ENCODE data around the gene SBK2.
"Not testable (repeated sequence)": the region's sequence is repeated elsewhere in the genome, so short reads cannot be mapped to it uniquely, and the experiment has no call there.

The SBK2 gene

GRCh38 chr19:55578031-55578760 is 41.3 kb upstream of the SBK2 start:
- Histone ChIP-seq H3K9me3 (ENCODE audit: control insufficient read depth, low read length) (no peaks in the 10 kb centered on the region), H3K27me3 (ENCODE audit: control insufficient read depth, insufficient read depth, low read length) (no peaks in the 10 kb centered on the region), H3K9ac (ENCODE audit: low read length) (no peak overlapping the region), H3K4me3 (ENCODE audit: low read length) (no peak overlapping the region), H3K4me1 (ENCODE audit: control insufficient read depth, insufficient read depth, low read length) (peaks cover 11% of the 10 kb centered on the region), H3K36me3 (ENCODE audit: control insufficient read depth, insufficient read depth, low read length) (no peaks in the 10 kb centered on the region)

DNA sequence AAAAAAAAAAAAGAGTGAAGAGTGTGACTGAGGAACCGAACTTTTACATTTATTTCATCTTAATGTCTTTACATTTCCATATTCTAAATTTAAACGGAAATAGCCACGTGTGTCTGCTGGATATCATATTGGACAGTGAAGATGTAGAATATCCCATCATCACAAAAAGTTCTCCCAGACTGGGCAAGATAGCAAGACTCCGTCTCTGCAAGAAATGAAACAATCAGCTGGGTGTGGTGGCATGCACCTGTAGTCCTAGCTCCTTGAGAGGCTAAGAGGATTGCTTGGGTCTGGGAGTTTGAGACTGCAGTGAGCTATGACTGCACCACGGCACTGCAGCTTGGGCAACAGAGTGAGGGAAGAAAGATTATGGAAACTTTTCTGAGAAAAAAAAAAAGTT is 39.8 kb upstream of the SBK2 start:
- Histone ChIP-seq H3K9ac (ENCODE audit: low read length) (no peak overlapping the region), H3K4me3 (ENCODE audit: low read length) (no peak overlapping the region), H3K9me3 (ENCODE audit: control insufficient read depth, low read length) (no peaks in the 10 kb centered on the region), H3K27me3 (ENCODE audit: control insufficient read depth, insufficient read depth, low read length) (no peaks in the 10 kb centered on the region), H3K4me1 (ENCODE audit: control insufficient read depth, insufficient read depth, low read length) (peaks cover 9% of the 10 kb centered on the region), H3K36me3 (ENCODE audit: control insufficient read depth, insufficient read depth, low read length) (no peaks in the 10 kb centered on the region)

- H3K4me1 ChIP-seq (ENCODE audit: control insufficient read depth, insufficient read depth, low read length); H3K9ac ChIP-seq (ENCODE audit: low read length); H3K4me3 ChIP-seq (ENCODE audit: low read length); H3K27me3 ChIP-seq (ENCODE audit: control insufficient read depth, insufficient read depth, low read length); H3K9me3 ChIP-seq (ENCODE audit: control insufficient read depth, low read length); H3K36me3 ChIP-seq (ENCODE audit: control insufficient read depth, insufficient read depth, low read length): not testable (repeated sequence)
Measured at GRCh38 chr19:55573929-55574328, 37.0 kb upstream of the SBK2 start.

GRCh38 chr19:55569477-55569876 is 32.5 kb upstream of the SBK2 start:
- not testable (repeated sequence) for H3K9ac ChIP-seq (ENCODE audit: low read length); H3K36me3 ChIP-seq (ENCODE audit: control insufficient read depth, insufficient read depth, low read length); H3K4me3 ChIP-seq (ENCODE audit: low read length); H3K9me3 ChIP-seq (ENCODE audit: control insufficient read depth, low read length); H3K27me3 ChIP-seq (ENCODE audit: control insufficient read depth, insufficient read depth, low read length)
- H3K4me1 ChIP-seq (ENCODE audit: control insufficient read depth, insufficient read depth, low read length), result peaks cover 14% of the 10 kb centered on the region

DNA sequence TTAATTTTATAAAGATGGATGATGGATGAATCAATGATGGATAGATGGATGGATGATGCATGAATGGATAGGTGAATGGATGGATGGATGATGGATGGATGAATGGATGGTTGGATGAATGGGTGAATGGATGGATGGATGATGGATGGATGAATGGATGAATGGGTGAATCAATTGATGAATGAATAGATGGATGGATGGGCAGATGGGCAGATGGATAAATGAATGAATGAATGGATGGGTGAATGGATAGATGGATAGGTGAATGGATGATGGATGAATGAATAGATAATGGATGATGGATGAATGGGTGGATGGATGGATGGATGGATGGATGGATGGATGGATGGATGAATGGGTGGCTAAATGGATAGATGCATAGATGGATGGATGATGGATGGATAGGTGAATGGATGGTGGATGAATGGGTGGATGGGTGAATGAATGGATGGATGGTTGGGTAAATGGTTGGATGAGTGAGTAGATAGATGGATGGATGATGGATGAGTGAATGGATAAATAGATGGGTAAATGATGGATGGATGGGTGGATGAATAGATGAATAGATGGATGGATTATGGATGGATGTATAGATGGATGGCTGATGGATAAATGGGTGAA is 30.9 kb upstream of the SBK2 start:
- no peaks in the 10 kb centered on the region for H3K9me3 ChIP-seq (ENCODE audit: control insufficient read depth, low read length)

GRCh38 chr19:55566823-55567222 is 29.9 kb upstream of the SBK2 start:
- Histone ChIP-seq H3K9ac (ENCODE audit: low read length) (no peak overlapping the region), H3K4me3 (ENCODE audit: low read length) (no peak overlapping the region), H3K27me3 (ENCODE audit: control insufficient read depth, insufficient read depth, low read length) (no peaks in the 10 kb centered on the region), H3K36me3 (ENCODE audit: control insufficient read depth, insufficient read depth, low read length) (no peaks in the 10 kb centered on the region), H3K4me1 (ENCODE audit: control insufficient read depth, insufficient read depth, low read length) (peaks cover 28% of the 10 kb centered on the region), H3K9me3 (ENCODE audit: control insufficient read depth, low read length) (no peaks in the 10 kb centered on the region)

More for the DNA sequence above, 30.9 kb upstream of the SBK2 start:
- peaks cover 28% of the 10 kb centered on the region for H3K4me1 ChIP-seq (ENCODE audit: control insufficient read depth, insufficient read depth, low read length)
- H3K27me3 ChIP-seq (ENCODE audit: control insufficient read depth, insufficient read depth, low read length), result no peaks in the 10 kb centered on the region
- H3K9ac ChIP-seq (ENCODE audit: low read length), result no peak overlapping the region
- H3K4me3 ChIP-seq (ENCODE audit: low read length), result no peak overlapping the region
- H3K36me3 ChIP-seq (ENCODE audit: control insufficient read depth, insufficient read depth, low read length), result no peaks in the 10 kb centered on the region

DNA sequence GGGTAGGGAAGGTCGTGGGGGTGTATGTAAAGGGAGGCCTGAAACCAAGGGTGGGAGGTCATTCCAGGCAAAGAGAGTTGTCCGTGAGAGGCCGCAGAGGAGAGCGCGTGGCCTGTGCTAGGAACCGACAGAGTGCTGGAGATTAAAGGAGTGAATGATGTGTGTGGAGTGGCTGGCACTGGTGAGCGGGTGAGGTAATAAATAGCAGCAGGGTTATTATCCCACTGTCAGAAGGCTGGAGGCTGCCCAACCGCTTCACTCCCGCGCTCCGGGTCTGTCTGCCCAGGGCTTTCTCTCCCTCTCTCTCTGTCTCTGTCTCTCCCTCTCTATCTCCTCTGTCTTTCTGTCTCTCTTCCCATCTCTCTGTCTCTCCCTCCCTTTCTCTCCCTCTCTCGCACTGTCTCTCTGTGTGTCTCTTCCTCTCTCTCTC is 26.3 kb upstream of the SBK2 start:
- Histone ChIP-seq H3K36me3 (ENCODE audit: control insufficient read depth, insufficient read depth, low read length) (no peaks in the 10 kb centered on the region), H3K9me3 (ENCODE audit: control insufficient read depth, low read length) (no peaks in the 10 kb centered on the region), H3K4me1 (ENCODE audit: control insufficient read depth, insufficient read depth, low read length) (peaks cover 33% of the 10 kb centered on the region), H3K4me3 (ENCODE audit: low read length) (no peak overlapping the region), H3K27me3 (ENCODE audit: control insufficient read depth, insufficient read depth, low read length) (no peaks in the 10 kb centered on the region), H3K9ac (ENCODE audit: low read length) (peak overlapping the region; percentile 93)

- Histone ChIP-seq H3K9me3 (ENCODE audit: control insufficient read depth, low read length) (no peaks in the 10 kb centered on the region), H3K4me1 (ENCODE audit: control insufficient read depth, insufficient read depth, low read length) (peaks cover 26% of the 10 kb centered on the region), H3K9ac (ENCODE audit: low read length) (no peak overlapping the region), H3K36me3 (ENCODE audit: control insufficient read depth, insufficient read depth, low read length) (no peaks in the 10 kb centered on the region), H3K27me3 (ENCODE audit: control insufficient read depth, insufficient read depth, low read length) (no peaks in the 10 kb centered on the region), H3K4me3 (ENCODE audit: low read length) (no peak overlapping the region)
Measured at GRCh38 chr19:55559684-55560083, 22.8 kb upstream of the SBK2 start.

- H3K4me1 ChIP-seq (ENCODE audit: control insufficient read depth, insufficient read depth, low read length), result peaks cover 27% of the 10 kb centered on the region
Measured at GRCh38 chr19:55554741-55555152, 17.8 kb upstream of the SBK2 start.

DNA sequence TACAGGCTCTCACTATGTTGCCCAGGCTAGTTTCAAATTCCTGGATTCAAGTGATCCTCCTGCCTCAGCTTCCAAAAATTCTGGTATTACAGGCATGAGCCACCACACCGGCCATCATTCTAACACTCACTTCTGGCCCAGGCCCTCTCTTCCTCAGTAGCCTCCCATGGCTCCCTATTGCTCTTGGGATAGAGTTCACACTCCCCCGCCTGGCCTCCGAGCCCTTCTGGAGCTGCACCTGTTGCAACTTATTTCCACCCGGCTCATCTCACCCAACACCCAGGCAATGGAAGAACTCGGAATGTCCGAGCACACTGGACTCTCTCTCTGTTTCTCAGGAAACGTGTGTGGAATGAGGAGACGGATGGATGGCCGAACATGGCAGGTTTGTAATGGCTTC is 17.4 kb upstream of the SBK2 start:
- Histone ChIP-seq H3K27me3 (ENCODE audit: control insufficient read depth, insufficient read depth, low read length) (no peaks in the 10 kb centered on the region), H3K9ac (ENCODE audit: low read length) (no peak overlapping the region), H3K4me1 (ENCODE audit: control insufficient read depth, insufficient read depth, low read length) (peaks cover 27% of the 10 kb centered on the region), H3K4me3 (ENCODE audit: low read length) (no peak overlapping the region), H3K9me3 (ENCODE audit: control insufficient read depth, low read length) (no peaks in the 10 kb centered on the region), H3K36me3 (ENCODE audit: control insufficient read depth, insufficient read depth, low read length) (no peaks in the 10 kb centered on the region)

More at GRCh38 chr19:55554741-55555152, 17.8 kb upstream of the SBK2 start:
- Histone ChIP-seq H3K4me3 (ENCODE audit: low read length) (no peak overlapping the region), H3K27me3 (ENCODE audit: control insufficient read depth, insufficient read depth, low read length) (no peaks in the 10 kb centered on the region), H3K9me3 (ENCODE audit: control insufficient read depth, low read length) (no peaks in the 10 kb centered on the region), H3K9ac (ENCODE audit: low read length) (no peak overlapping the region), H3K36me3 (ENCODE audit: control insufficient read depth, insufficient read depth, low read length) (no peaks in the 10 kb centered on the region)

- Histone ChIP-seq H3K4me1 (ENCODE audit: control insufficient read depth, insufficient read depth, low read length) (peaks cover 27% of the 10 kb centered on the region), H3K9ac (ENCODE audit: low read length) (no peak overlapping the region), H3K27me3 (ENCODE audit: control insufficient read depth, insufficient read depth, low read length) (no peaks in the 10 kb centered on the region), H3K4me3 (ENCODE audit: low read length) (no peak overlapping the region), H3K36me3 (ENCODE audit: control insufficient read depth, insufficient read depth, low read length) (no peaks in the 10 kb centered on the region), H3K9me3 (ENCODE audit: control insufficient read depth, low read length) (no peaks in the 10 kb centered on the region)
Measured at GRCh38 chr19:55553217-55554182, 16.6 kb upstream of the SBK2 start.

- H3K9ac ChIP-seq (ENCODE audit: low read length), result no peak overlapping the region
- peaks cover 35% of the 10 kb centered on the region for H3K4me1 ChIP-seq (ENCODE audit: control insufficient read depth, insufficient read depth, low read length)
- no peak overlapping the region for H3K4me3 ChIP-seq (ENCODE audit: low read length)
- no peaks in the 10 kb centered on the region for H3K9me3 ChIP-seq (ENCODE audit: control insufficient read depth, low read length)
- H3K27me3 ChIP-seq (ENCODE audit: control insufficient read depth, insufficient read depth, low read length), result no peaks in the 10 kb centered on the region
- no peaks in the 10 kb centered on the region for H3K36me3 ChIP-seq (ENCODE audit: control insufficient read depth, insufficient read depth, low read length)
Measured at GRCh38 chr19:55552620-55553019, 15.7 kb upstream of the SBK2 start.

Data from mucosa of stomach (tissue), 1 donor.